HepG2 (cell line): ENCODE data around the gene CYP2W1. TPM values are rescaled to one million over a fixed set of nuclear protein-coding genes. Genes with fewer than 3 reads are reported as not detected.

Experiments used
- FOSL1 ChIP-seq: sonication (generic); formaldehyde crosslinking; IDR thresholded peaks from 2 replicates; pipeline ENCODE4 v1.9.0; 2021; ENCODE audit warnings: missing genetic modification reagents, borderline replicate concordance
- FOXA3 ChIP-seq: IDR thresholded peaks from 2 replicates; pipeline ENCODE4 v1.6.1; 2016; ENCODE audit warnings: missing genetic modification reagents, missing compliant biosample characterization
- FOXP1 ChIP-seq, 2 experiments: fragments of 450-650 bp in 1 of 2; IDR thresholded peaks; 2 replicates each; pipeline ENCODE4 v1.6.1; 2017 to 2018; ENCODE audit warnings: antibody characterized with exemption in 1 of 2
- MAF1 ChIP-seq: sonication (generic); formaldehyde crosslinking; IDR thresholded peaks from 2 replicates; pipeline ENCODE4 v1.5.0; 2020; ENCODE audit warnings: missing genetic modification reagents, borderline replicate concordance
- MLX ChIP-seq: IDR thresholded peaks from 2 replicates; pipeline ENCODE4 v1.6.1; 2016
- RFX1 ChIP-seq: fragments of 450-650 bp; IDR thresholded peaks from 2 replicates; pipeline ENCODE4 v1.6.1; 2017
- SNAPC5 ChIP-seq: sonication (generic); formaldehyde crosslinking; IDR thresholded peaks from 2 replicates; pipeline ENCODE4 v1.8.1; 2023; ENCODE audit warnings: mild to moderate bottlenecking, missing genetic modification reagents, borderline replicate concordance
- TFAP4 ChIP-seq: sonication (generic); IDR thresholded peaks from 2 replicates; pipeline ENCODE4 v1.6.1; 2016; ENCODE audit warnings: low read depth, borderline replicate concordance
- ZMAT3 ChIP-seq: sonication (generic); formaldehyde crosslinking; conservative IDR thresholded peaks from 2 replicates; pipeline ENCODE4 v1.7.0; 2021; ENCODE audit warnings: missing genetic modification reagents
- polyA plus RNA-seq, 8 experiments: library from polyadenylated mRNA; depleted of rRNA in 3 of 8; stranded (reverse) in 7 of 8; unstranded in 1 of 8; fragments of >200 nt; fragmentation: Illumina TruSeq in 4 of 8; extraction: Trizol in 4 of 8; gene quantifications; 2 replicates each; pipeline versions ENCODE4 v1.2.1 to v1.2.3, GENCODE V29; 2011 to 2016; ENCODE audit warnings: low read depth in 4 of 8, missing spikeins in 1 of 8, mixed read lengths in 1 of 8; ENCODE audit not compliant: insufficient read depth in 1 of 8
- total RNA-seq, 5 experiments: library from RNA; depleted of rRNA; stranded (reverse); fragments of >200 nt; fragmentation: Illumina TruSeq; extraction: Trizol; gene quantifications; 2 replicates each; pipeline ENCODE4 v1.2.3, GENCODE V29; 2016; ENCODE audit warnings: low read depth in 1 of 5
- TF ChIP-seq, protein P1 (sequence below), 2 experiments: sonication (generic) in 1 of 2; formaldehyde crosslinking in 1 of 2; IDR thresholded peaks; 2 replicates each; pipeline versions ENCODE4 v1.6.1 to v1.9.0; 2014 to 2022; ENCODE audit warnings: antibody characterized with exemption in 1 of 2, borderline replicate concordance in 1 of 2, inconsistent platforms in 1 of 2, low read depth in 1 of 2, missing genetic modification reagents in 1 of 2
- TF ChIP-seq, protein P2 (sequence below): IDR thresholded peaks from 2 replicates; pipeline ENCODE4 v1.6.1; 2018; ENCODE audit warnings: missing genetic modification reagents, mild to moderate bottlenecking, missing compliant biosample characterization
- TF ChIP-seq, protein P3 (sequence below): sonication (generic); formaldehyde crosslinking; IDR thresholded peaks from 2 replicates; pipeline ENCODE4 v1.4.0; 2020; ENCODE audit warnings: low read depth, mild to moderate bottlenecking, missing genetic modification reagents
- TF ChIP-seq, protein P4 (sequence below): fragments of 450-650 bp; IDR thresholded peaks from 2 replicates; pipeline ENCODE4 v1.6.1; 2016
- TF ChIP-seq, protein P5 (sequence below): sonication (generic); formaldehyde crosslinking; IDR thresholded peaks from 2 replicates; pipeline ENCODE4 v1.4.0; 2020; ENCODE audit warnings: mild to moderate bottlenecking, missing genetic modification reagents

Gene CYP2W1
- total and polyA plus RNA-seq, 2 of the 13 experiments (the other 11 are each of a cell fraction or from before 2014, with no cell fraction given) = 19.5 to 31.7 TPM

GRCh38 chr7:1028775-1029636 is 46.0 kb downstream of the CYP2W1 start (continued):
- TF ChIP-seq, protein P1, sequence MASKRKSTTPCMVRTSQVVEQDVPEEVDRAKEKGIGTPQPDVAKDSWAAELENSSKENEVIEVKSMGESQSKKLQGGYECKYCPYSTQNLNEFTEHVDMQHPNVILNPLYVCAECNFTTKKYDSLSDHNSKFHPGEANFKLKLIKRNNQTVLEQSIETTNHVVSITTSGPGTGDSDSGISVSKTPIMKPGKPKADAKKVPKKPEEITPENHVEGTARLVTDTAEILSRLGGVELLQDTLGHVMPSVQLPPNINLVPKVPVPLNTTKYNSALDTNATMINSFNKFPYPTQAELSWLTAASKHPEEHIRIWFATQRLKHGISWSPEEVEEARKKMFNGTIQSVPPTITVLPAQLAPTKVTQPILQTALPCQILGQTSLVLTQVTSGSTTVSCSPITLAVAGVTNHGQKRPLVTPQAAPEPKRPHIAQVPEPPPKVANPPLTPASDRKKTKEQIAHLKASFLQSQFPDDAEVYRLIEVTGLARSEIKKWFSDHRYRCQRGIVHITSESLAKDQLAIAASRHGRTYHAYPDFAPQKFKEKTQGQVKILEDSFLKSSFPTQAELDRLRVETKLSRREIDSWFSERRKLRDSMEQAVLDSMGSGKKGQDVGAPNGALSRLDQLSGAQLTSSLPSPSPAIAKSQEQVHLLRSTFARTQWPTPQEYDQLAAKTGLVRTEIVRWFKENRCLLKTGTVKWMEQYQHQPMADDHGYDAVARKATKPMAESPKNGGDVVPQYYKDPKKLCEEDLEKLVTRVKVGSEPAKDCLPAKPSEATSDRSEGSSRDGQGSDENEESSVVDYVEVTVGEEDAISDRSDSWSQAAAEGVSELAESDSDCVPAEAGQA (IDR thresholded peaks at IDR 0.05; ENCODE audit: low read depth) = peak; percentile 28; the same call in 1 of the 2 replicates
- TF ChIP-seq, protein P1 (CRISPR knock-in tag; IDR thresholded peaks at IDR 0.05; ENCODE audit: borderline replicate concordance) = no peak
- TF ChIP-seq FOSL1 (CRISPR knock-in tag) (peak; percentile 43; the same call in 1 of the 2 replicates), ZMAT3 (CRISPR knock-in tag) (0 out of 2 replicates have a peak, but pooled peaks have one; percentile 33), TFAP4 (peak; percentile 35; the same call in 1 of the 2 replicates), MAF1 (no peak), FOXP1 (IDR thresholded peaks at IDR 0.05) (no peak), FOXP1 (CRISPR knock-in tag; IDR thresholded peaks at IDR 0.05) (peak; percentile 26; the same call in 1 of the 2 replicates), SNAPC5 (CRISPR knock-in tag) (no peak), RFX1 (no peak), FOXA3 (peak; percentile 64), MLX (peak; percentile 80)
- TF ChIP-seq, protein P2, sequence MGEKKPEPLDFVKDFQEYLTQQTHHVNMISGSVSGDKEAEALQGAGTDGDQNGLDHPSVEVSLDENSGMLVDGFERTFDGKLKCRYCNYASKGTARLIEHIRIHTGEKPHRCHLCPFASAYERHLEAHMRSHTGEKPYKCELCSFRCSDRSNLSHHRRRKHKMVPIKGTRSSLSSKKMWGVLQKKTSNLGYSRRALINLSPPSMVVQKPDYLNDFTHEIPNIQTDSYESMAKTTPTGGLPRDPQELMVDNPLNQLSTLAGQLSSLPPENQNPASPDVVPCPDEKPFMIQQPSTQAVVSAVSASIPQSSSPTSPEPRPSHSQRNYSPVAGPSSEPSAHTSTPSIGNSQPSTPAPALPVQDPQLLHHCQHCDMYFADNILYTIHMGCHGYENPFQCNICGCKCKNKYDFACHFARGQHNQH (CRISPR knock-in tag) = peak; percentile 38; the same call in 1 of the 2 replicates
- TF ChIP-seq, protein P3, sequence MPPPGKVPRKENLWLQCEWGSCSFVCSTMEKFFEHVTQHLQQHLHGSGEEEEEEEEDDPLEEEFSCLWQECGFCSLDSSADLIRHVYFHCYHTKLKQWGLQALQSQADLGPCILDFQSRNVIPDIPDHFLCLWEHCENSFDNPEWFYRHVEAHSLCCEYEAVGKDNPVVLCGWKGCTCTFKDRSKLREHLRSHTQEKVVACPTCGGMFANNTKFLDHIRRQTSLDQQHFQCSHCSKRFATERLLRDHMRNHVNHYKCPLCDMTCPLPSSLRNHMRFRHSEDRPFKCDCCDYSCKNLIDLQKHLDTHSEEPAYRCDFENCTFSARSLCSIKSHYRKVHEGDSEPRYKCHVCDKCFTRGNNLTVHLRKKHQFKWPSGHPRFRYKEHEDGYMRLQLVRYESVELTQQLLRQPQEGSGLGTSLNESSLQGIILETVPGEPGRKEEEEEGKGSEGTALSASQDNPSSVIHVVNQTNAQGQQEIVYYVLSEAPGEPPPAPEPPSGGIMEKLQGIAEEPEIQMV (CRISPR knock-in tag) = no peak
- TF ChIP-seq, protein P4, sequence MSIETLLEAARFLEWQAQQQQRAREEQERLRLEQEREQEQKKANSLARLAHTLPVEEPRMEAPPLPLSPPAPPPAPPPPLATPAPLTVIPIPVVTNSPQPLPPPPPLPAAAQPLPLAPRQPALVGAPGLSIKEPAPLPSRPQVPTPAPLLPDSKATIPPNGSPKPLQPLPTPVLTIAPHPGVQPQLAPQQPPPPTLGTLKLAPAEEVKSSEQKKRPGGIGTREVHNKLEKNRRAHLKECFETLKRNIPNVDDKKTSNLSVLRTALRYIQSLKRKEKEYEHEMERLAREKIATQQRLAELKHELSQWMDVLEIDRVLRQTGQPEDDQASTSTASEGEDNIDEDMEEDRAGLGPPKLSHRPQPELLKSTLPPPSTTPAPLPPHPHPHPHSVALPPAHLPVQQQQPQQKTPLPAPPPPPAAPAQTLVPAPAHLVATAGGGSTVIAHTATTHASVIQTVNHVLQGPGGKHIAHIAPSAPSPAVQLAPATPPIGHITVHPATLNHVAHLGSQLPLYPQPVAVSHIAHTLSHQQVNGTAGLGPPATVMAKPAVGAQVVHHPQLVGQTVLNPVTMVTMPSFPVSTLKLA = peak; percentile 74
- TF ChIP-seq, protein P5, sequence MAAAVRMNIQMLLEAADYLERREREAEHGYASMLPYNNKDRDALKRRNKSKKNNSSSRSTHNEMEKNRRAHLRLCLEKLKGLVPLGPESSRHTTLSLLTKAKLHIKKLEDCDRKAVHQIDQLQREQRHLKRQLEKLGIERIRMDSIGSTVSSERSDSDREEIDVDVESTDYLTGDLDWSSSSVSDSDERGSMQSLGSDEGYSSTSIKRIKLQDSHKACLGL (CRISPR knock-in tag) = peak; percentile 35; the same call in 1 of the 2 replicates
